Measurements from ENCODE around the gene AFF1.

- TF ChIP-seq POLR2A (IDR thresholded peaks at IDR 0.05) = no peak
- TF ChIP-seq, protein P1, sequence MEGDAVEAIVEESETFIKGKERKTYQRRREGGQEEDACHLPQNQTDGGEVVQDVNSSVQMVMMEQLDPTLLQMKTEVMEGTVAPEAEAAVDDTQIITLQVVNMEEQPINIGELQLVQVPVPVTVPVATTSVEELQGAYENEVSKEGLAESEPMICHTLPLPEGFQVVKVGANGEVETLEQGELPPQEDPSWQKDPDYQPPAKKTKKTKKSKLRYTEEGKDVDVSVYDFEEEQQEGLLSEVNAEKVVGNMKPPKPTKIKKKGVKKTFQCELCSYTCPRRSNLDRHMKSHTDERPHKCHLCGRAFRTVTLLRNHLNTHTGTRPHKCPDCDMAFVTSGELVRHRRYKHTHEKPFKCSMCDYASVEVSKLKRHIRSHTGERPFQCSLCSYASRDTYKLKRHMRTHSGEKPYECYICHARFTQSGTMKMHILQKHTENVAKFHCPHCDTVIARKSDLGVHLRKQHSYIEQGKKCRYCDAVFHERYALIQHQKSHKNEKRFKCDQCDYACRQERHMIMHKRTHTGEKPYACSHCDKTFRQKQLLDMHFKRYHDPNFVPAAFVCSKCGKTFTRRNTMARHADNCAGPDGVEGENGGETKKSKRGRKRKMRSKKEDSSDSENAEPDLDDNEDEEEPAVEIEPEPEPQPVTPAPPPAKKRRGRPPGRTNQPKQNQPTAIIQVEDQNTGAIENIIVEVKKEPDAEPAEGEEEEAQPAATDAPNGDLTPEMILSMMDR (IDR thresholded peaks at IDR 0.05) = no peak
Observed at GRCh38 chr4:87076690-87077358, 142.0 kb downstream of the AFF1 start.

Measured in thyroid gland (tissue), 4 donors.